ENCODE results near the gene SLC26A8.
"Not testable (repeated sequence)": the region's sequence is repeated elsewhere in the genome, so short reads cannot be mapped to it uniquely, and the experiment has no call there.

SLC26A8 gene

GRCh38 chr6:36033935-36034334, 9.5 kb upstream of the SLC26A8 start:
- Histone ChIP-seq H3K36me3 (ENCODE audit: control insufficient read depth in 1 of 2, insufficient read depth in 2 of 2, low read length in 2 of 2) (no peaks in the 10 kb centered on the region), H3K27me3 (ENCODE audit: control insufficient read depth in 1 of 2, insufficient read depth in 2 of 2, low read length in 2 of 2) (no peaks in the 10 kb centered on the region), H3K9ac (ENCODE audit: low read depth in 1 of 2, low read length in 2 of 2) (no peak overlapping the region), H3K4me1 (ENCODE audit: control insufficient read depth in 1 of 2, insufficient read depth in 2 of 2, low read length in 2 of 2) (peaks cover 34 to 45% of the 10 kb centered on the region in 2 donors), H3K4me3 (ENCODE audit: low read depth in 1 of 2, low read length in 2 of 2) (no peak overlapping the region), H3K9me3 (ENCODE audit: control insufficient read depth in 1 of 2, low read length in 2 of 2) (no peaks in the 10 kb centered on the region), H3K27ac (ENCODE audit: low read depth, low read length) (no peak overlapping the region)

- not testable (repeated sequence) for H3K27me3 ChIP-seq (ENCODE audit: control insufficient read depth in 1 of 2, insufficient read depth in 2 of 2, low read length in 2 of 2); H3K4me3 ChIP-seq (ENCODE audit: low read depth in 1 of 2, low read length in 2 of 2); H3K9ac ChIP-seq (ENCODE audit: low read depth in 1 of 2, low read length in 2 of 2); H3K36me3 ChIP-seq (ENCODE audit: control insufficient read depth in 1 of 2, insufficient read depth in 2 of 2, low read length in 2 of 2); H3K9me3 ChIP-seq (ENCODE audit: control insufficient read depth in 1 of 2, low read length in 2 of 2); H3K27ac ChIP-seq (ENCODE audit: low read depth, low read length)
- peaks cover 27 to 37% of the 10 kb centered on the region in 2 donors for H3K4me1 ChIP-seq (ENCODE audit: control insufficient read depth in 1 of 2, insufficient read depth in 2 of 2, low read length in 2 of 2)
Measured at GRCh38 chr6:36033144-36033543, 8.7 kb upstream of the SLC26A8 start.

- H3K4me3 ChIP-seq (ENCODE audit: low read depth in 1 of 2, low read length in 2 of 2): peak overlapping the region; percentile 3 to 21
- H3K27me3 ChIP-seq (ENCODE audit: control insufficient read depth in 1 of 2, insufficient read depth in 2 of 2, low read length in 2 of 2): no peaks in the 10 kb centered on the region
- H3K9ac ChIP-seq (ENCODE audit: low read depth in 1 of 2, low read length in 2 of 2): no peak overlapping the region
- H3K9me3 ChIP-seq (ENCODE audit: control insufficient read depth in 1 of 2, low read length in 2 of 2): no peaks in the 10 kb centered on the region
- no peaks in the 10 kb centered on the region for H3K36me3 ChIP-seq (ENCODE audit: control insufficient read depth in 1 of 2, insufficient read depth in 2 of 2, low read length in 2 of 2)
- H3K4me1 ChIP-seq (ENCODE audit: control insufficient read depth in 1 of 2, insufficient read depth in 2 of 2, low read length in 2 of 2): peaks cover 25 to 33% of the 10 kb centered on the region in 2 donors
- no peak overlapping the region for H3K27ac ChIP-seq (ENCODE audit: low read depth, low read length)
Measured at GRCh38 chr6:36032261-36032660, 7.8 kb upstream of the SLC26A8 start.

- Histone ChIP-seq H3K4me3 (ENCODE audit: low read depth in 1 of 2, low read length in 2 of 2) (peak overlapping the region; percentile 99 to 100), H3K36me3 (ENCODE audit: control insufficient read depth in 1 of 2, insufficient read depth in 2 of 2, low read length in 2 of 2) (no peaks in the 10 kb centered on the region), H3K9me3 (ENCODE audit: control insufficient read depth in 1 of 2, low read length in 2 of 2) (no peaks in the 10 kb centered on the region), H3K27me3 (ENCODE audit: control insufficient read depth in 1 of 2, insufficient read depth in 2 of 2, low read length in 2 of 2) (peaks cover 0 to 4% of the 10 kb centered on the region in 2 donors), H3K27ac (ENCODE audit: low read depth, low read length) (peak overlapping the region; percentile 91), H3K9ac (ENCODE audit: low read depth in 1 of 2, low read length in 2 of 2) (peak overlapping the region; percentile 95 to 100), H3K4me1 (ENCODE audit: control insufficient read depth in 1 of 2, insufficient read depth in 2 of 2, low read length in 2 of 2) (peaks cover 23 to 32% of the 10 kb centered on the region in 2 donors)
Measured at GRCh38 chr6:36029464-36029863, 5.0 kb upstream of the SLC26A8 start.

- Histone ChIP-seq H3K4me1 (ENCODE audit: control insufficient read depth in 1 of 2, insufficient read depth in 2 of 2, low read length in 2 of 2) (peaks cover 20 to 26% of the 10 kb centered on the region in 2 donors), H3K36me3 (ENCODE audit: control insufficient read depth in 1 of 2, insufficient read depth in 2 of 2, low read length in 2 of 2) (no peaks in the 10 kb centered on the region), H3K9ac (ENCODE audit: low read depth in 1 of 2, low read length in 2 of 2) (peak overlapping the region; percentile 95 to 100), H3K27ac (ENCODE audit: low read depth, low read length) (peak overlapping the region; percentile 91), H3K4me3 (ENCODE audit: low read depth in 1 of 2, low read length in 2 of 2) (peak overlapping the region; percentile 99 to 100), H3K27me3 (ENCODE audit: control insufficient read depth in 1 of 2, insufficient read depth in 2 of 2, low read length in 2 of 2) (peaks cover 4 to 8% of the 10 kb centered on the region in 2 donors), H3K9me3 (ENCODE audit: control insufficient read depth in 1 of 2, low read length in 2 of 2) (no peaks in the 10 kb centered on the region)
Measured at GRCh38 chr6:36028877-36029324, 4.5 kb upstream of the SLC26A8 start.

GRCh38 chr6:36028088-36028876, 3.8 kb upstream of the SLC26A8 start:
- Histone ChIP-seq H3K27me3 (ENCODE audit: control insufficient read depth in 1 of 2, insufficient read depth in 2 of 2, low read length in 2 of 2) (peaks cover 4 to 8% of the 10 kb centered on the region in 2 donors), H3K9ac (ENCODE audit: low read depth in 1 of 2, low read length in 2 of 2) (peak overlapping the region; percentile 95 to 100), H3K4me1 (ENCODE audit: control insufficient read depth in 1 of 2, insufficient read depth in 2 of 2, low read length in 2 of 2) (peaks cover 20 to 21% of the 10 kb centered on the region in 2 donors), H3K27ac (ENCODE audit: low read depth, low read length) (peak overlapping the region; percentile 91), H3K4me3 (ENCODE audit: low read depth in 1 of 2, low read length in 2 of 2) (peak overlapping the region; percentile 99 to 100), H3K9me3 (ENCODE audit: control insufficient read depth in 1 of 2, low read length in 2 of 2) (no peaks in the 10 kb centered on the region), H3K36me3 (ENCODE audit: control insufficient read depth in 1 of 2, insufficient read depth in 2 of 2, low read length in 2 of 2) (no peaks in the 10 kb centered on the region)

- H3K4me3 ChIP-seq (ENCODE audit: low read depth in 1 of 2, low read length in 2 of 2): peak within 1 kb of the TSS; percentile 99 to 100
- peaks cover 4 to 8% of the 10 kb centered on the region in 2 donors for H3K27me3 ChIP-seq (ENCODE audit: control insufficient read depth in 1 of 2, insufficient read depth in 2 of 2, low read length in 2 of 2)
- H3K4me1 ChIP-seq (ENCODE audit: control insufficient read depth in 1 of 2, insufficient read depth in 2 of 2, low read length in 2 of 2): peaks cover 17 to 20% of the 10 kb centered on the region in 2 donors
Measured at GRCh38 chr6:36027501-36028087, 3.2 kb upstream of the SLC26A8 start, which contains the start of gene MAPK14. Gene MAPK14, plus strand, starts transcription at chr6:36027808. Its CDS starts 350 bp downstream, at chr6:36028158.

GRCh38 chr6:36025932-36026327, 1.5 kb upstream of the SLC26A8 start:
- H3K4me1 ChIP-seq (ENCODE audit: control insufficient read depth in 1 of 2, insufficient read depth in 2 of 2, low read length in 2 of 2): peaks cover 6 to 8% of the 10 kb centered on the region in 2 donors
- H3K27me3 ChIP-seq (ENCODE audit: control insufficient read depth in 1 of 2, insufficient read depth in 2 of 2, low read length in 2 of 2): peaks cover 4 to 8% of the 10 kb centered on the region in 2 donors
- H3K4me3 ChIP-seq (ENCODE audit: low read depth in 1 of 2, low read length in 2 of 2): no peak overlapping the region
- H3K36me3 ChIP-seq (ENCODE audit: control insufficient read depth in 1 of 2, insufficient read depth in 2 of 2, low read length in 2 of 2): no peaks in the 10 kb centered on the region
- H3K9me3 ChIP-seq (ENCODE audit: control insufficient read depth in 1 of 2, low read length in 2 of 2): no peaks in the 10 kb centered on the region
- H3K9ac ChIP-seq (ENCODE audit: low read depth in 1 of 2, low read length in 2 of 2): no peak overlapping the region
- H3K27ac ChIP-seq (ENCODE audit: low read depth, low read length): no peak overlapping the region

More at GRCh38 chr6:36027501-36028087, 3.2 kb upstream of the SLC26A8 start, which contains the start of gene MAPK14:
- H3K36me3 ChIP-seq (ENCODE audit: control insufficient read depth in 1 of 2, insufficient read depth in 2 of 2, low read length in 2 of 2): no peaks in the 10 kb centered on the region
- peak within 1 kb of the TSS; percentile 95 to 100 for H3K9ac ChIP-seq (ENCODE audit: low read depth in 1 of 2, low read length in 2 of 2)
- peak within 1 kb of the TSS; percentile 91 for H3K27ac ChIP-seq (ENCODE audit: low read depth, low read length)
- no peaks in the 10 kb centered on the region for H3K9me3 ChIP-seq (ENCODE audit: control insufficient read depth in 1 of 2, low read length in 2 of 2)

GRCh38 chr6:36025260-36025931, 955 bp upstream of the SLC26A8 start:
- Histone ChIP-seq H3K9ac (ENCODE audit: low read depth in 1 of 2, low read length in 2 of 2) (no peak overlapping the region), H3K36me3 (ENCODE audit: control insufficient read depth in 1 of 2, insufficient read depth in 2 of 2, low read length in 2 of 2) (no peaks in the 10 kb centered on the region), H3K27me3 (ENCODE audit: control insufficient read depth in 1 of 2, insufficient read depth in 2 of 2, low read length in 2 of 2) (peaks cover 4 to 8% of the 10 kb centered on the region in 2 donors), H3K27ac (ENCODE audit: low read depth, low read length) (no peak overlapping the region), H3K9me3 (ENCODE audit: control insufficient read depth in 1 of 2, low read length in 2 of 2) (no peaks in the 10 kb centered on the region), H3K4me3 (ENCODE audit: low read depth in 1 of 2, low read length in 2 of 2) (no peak overlapping the region), H3K4me1 (ENCODE audit: control insufficient read depth in 1 of 2, insufficient read depth in 2 of 2, low read length in 2 of 2) (peaks cover 6 to 8% of the 10 kb centered on the region in 2 donors)

GRCh38 chr6:36020154-36020553, 4.3 kb downstream of the SLC26A8 start:
- Histone ChIP-seq H3K9me3 (ENCODE audit: control insufficient read depth in 1 of 2, low read length in 2 of 2) (no peaks in the 10 kb centered on the region), H3K9ac (ENCODE audit: low read depth in 1 of 2, low read length in 2 of 2) (no peak overlapping the region), H3K36me3 (ENCODE audit: control insufficient read depth in 1 of 2, insufficient read depth in 2 of 2, low read length in 2 of 2) (no peaks in the 10 kb centered on the region), H3K27ac (ENCODE audit: low read depth, low read length) (no peak overlapping the region), H3K27me3 (ENCODE audit: control insufficient read depth in 1 of 2, insufficient read depth in 2 of 2, low read length in 2 of 2) (peaks cover 4 to 8% of the 10 kb centered on the region in 2 donors), H3K4me1 (ENCODE audit: control insufficient read depth in 1 of 2, insufficient read depth in 2 of 2, low read length in 2 of 2) (peaks cover 0 to 4% of the 10 kb centered on the region in 2 donors), H3K4me3 (ENCODE audit: low read depth in 1 of 2, low read length in 2 of 2) (no peak overlapping the region)
